Measurements from ENCODE around the gene ACVRL1. TPM values are rescaled to one million over a fixed set of nuclear protein-coding genes. Genes with fewer than 3 reads are reported as not detected.
"Not testable (repeated sequence)": the region's sequence is repeated elsewhere in the genome, so short reads cannot be mapped to it uniquely, and the experiment has no call there.

ACVRL1 gene
- total RNA-seq, 3 donors from 2014 or later (not counting 1 experiment from before 2014, with no cell fraction given) = 0.57 TPM; not detected in 2

DNA sequence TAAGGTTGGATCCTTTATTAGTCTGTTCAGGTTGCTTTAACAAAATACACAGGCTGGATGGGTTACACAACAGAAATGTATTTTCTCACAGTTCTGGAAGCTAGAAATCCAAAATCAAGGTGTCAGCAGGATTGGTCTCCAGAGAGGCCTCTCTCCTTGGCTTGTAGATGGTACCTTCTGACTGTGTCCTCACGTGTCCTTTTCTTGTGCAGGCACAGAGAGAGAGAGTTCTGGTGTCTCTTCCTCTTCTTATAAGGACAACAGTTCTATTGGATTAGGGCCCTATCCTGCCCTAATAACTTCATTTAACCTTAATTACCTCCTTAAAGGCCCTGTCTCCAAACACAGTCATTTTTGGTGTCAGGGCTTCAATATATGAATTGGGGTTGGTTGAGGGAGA lies 24.0 kb upstream of the ACVRL1 start:
- Mint-ChIP-seq H3K36me3 (no peaks in the 10 kb centered on the region), H3K9me3 (no peaks in the 10 kb centered on the region), H3K4me1 (peaks cover 11 to 13% of the 10 kb centered on the region in 2 donors), H3K4me3 (no peak overlapping the region), H3K27ac (no peak overlapping the region), H3K27me3 (ENCODE audit: low read depth in 2 of 2) (peaks cover 0 to 4% of the 10 kb centered on the region in 2 donors)
- no peaks in the 10 kb centered on the region for H3K36me3 ChIP-seq (ENCODE audit: control insufficient read depth, insufficient read depth, low read length)
- 83% methylated on average over 1 of the region's 1 CpG for WGBS (ENCODE audit: insufficient coverage)
- intact Hi-C loops (cut with micrococcal nuclease) = no loop called here
- no peak overlapping the region for H3K4me3 ChIP-seq (ENCODE audit: low read length)
- no peak overlapping the region for H3K27ac ChIP-seq (ENCODE audit: low read length)
- TF ChIP-seq, protein P1, sequence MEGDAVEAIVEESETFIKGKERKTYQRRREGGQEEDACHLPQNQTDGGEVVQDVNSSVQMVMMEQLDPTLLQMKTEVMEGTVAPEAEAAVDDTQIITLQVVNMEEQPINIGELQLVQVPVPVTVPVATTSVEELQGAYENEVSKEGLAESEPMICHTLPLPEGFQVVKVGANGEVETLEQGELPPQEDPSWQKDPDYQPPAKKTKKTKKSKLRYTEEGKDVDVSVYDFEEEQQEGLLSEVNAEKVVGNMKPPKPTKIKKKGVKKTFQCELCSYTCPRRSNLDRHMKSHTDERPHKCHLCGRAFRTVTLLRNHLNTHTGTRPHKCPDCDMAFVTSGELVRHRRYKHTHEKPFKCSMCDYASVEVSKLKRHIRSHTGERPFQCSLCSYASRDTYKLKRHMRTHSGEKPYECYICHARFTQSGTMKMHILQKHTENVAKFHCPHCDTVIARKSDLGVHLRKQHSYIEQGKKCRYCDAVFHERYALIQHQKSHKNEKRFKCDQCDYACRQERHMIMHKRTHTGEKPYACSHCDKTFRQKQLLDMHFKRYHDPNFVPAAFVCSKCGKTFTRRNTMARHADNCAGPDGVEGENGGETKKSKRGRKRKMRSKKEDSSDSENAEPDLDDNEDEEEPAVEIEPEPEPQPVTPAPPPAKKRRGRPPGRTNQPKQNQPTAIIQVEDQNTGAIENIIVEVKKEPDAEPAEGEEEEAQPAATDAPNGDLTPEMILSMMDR (IDR thresholded peaks at IDR 0.05) = no peak
- peaks cover 12% of the 10 kb centered on the region for H3K4me1 ChIP-seq (ENCODE audit: control insufficient read depth, insufficient read depth, low read length)
- H3K9me3 ChIP-seq (ENCODE audit: control insufficient read depth, insufficient read depth, low read length) = no peaks in the 10 kb centered on the region
- no peak for ATAC-seq
- no peak for DNase-seq
- H3K27me3 ChIP-seq (ENCODE audit: control insufficient read depth, insufficient read depth, low read length) = no peaks in the 10 kb centered on the region

DNA sequence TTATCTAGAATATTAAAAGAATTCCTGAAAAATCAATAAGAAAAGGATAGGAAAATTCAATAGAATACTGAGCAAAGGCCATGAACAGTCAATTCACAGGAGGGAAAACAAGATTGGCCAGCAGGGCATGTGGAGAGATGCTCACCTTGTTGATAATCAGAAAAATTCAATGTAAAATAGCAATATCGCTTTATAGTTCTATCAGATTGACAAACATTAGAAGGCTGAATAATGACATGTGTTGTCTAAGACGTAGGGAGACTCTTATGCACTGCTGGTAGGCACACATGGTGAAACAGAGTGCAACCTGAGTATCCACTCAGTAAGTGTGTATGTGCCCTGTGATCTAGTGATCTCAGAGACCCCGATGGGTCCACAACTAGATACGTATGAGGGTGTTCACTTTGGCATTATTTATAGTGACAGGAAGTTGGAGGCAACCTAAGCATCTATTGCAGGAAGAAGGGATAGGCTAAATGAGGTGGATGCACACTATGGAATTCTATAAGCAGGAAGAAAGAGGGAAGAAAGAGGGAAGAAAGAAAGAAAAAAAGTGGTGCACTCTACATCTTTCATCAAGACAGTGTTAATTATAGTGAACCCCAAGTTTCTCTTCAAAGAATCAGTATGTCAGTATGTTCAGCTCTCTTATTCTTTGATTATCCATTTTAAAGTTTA lies 23.2 kb upstream of the ACVRL1 start:
- DNase-seq = no peak
- TF ChIP-seq, protein P1 (IDR thresholded peaks at IDR 0.05) = no peak
- Mint-ChIP-seq H3K9me3 (no peaks in the 10 kb centered on the region), H3K4me1 (peaks cover 11 to 13% of the 10 kb centered on the region in 2 donors), H3K4me3 (no peak overlapping the region), H3K27me3 (ENCODE audit: low read depth in 2 of 2) (peaks cover 0 to 4% of the 10 kb centered on the region in 2 donors), H3K36me3 (no peaks in the 10 kb centered on the region), H3K27ac (no peak overlapping the region)
- WGBS (ENCODE audit: insufficient coverage) = 90% methylated on average over 4 of the region's 4 CpGs
- Histone ChIP-seq H3K36me3 (ENCODE audit: control insufficient read depth, insufficient read depth, low read length) (no peaks in the 10 kb centered on the region), H3K4me3 (ENCODE audit: low read length) (no peak overlapping the region), H3K27me3 (ENCODE audit: control insufficient read depth, insufficient read depth, low read length) (no peaks in the 10 kb centered on the region), H3K27ac (ENCODE audit: low read length) (no peak overlapping the region), H3K9me3 (ENCODE audit: control insufficient read depth, insufficient read depth, low read length) (no peaks in the 10 kb centered on the region), H3K4me1 (ENCODE audit: control insufficient read depth, insufficient read depth, low read length) (peaks cover 12% of the 10 kb centered on the region)
- no peak for ATAC-seq
- intact Hi-C loops (cut with micrococcal nuclease) = no loop called here

DNA sequence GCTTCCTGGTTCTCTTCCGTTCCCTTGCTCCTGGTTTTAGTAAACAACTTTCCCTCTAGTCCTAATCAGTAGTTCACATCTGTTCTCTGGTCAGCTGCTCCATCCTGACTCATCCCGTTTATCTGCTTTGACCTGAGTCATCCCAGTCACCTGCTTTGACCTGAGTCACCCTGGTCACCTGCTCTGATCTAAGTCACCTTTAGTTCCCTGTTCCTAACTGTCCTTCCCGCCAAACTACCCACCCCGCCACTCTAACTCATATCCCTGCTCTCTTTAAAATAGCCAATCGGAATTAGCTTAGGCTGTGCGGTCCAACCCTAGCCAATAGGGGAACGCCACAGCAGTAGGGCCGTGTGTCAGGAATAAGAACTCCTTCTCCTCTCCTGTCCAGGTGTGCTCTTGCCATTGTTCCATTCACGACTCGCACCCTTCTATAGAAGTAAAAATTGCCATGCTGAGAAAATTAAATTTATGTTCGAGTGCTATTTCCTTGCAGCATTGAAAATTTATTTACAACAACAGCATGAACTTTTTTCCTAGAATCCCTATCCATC lies 22.6 kb upstream of the ACVRL1 start:
- no peak overlapping the region for H3K27ac ChIP-seq (ENCODE audit: low read length)
- Mint-ChIP-seq H3K36me3 (no peaks in the 10 kb centered on the region), H3K9me3 (no peaks in the 10 kb centered on the region), H3K27me3 (ENCODE audit: low read depth in 2 of 2) (peaks cover 0 to 4% of the 10 kb centered on the region in 2 donors), H3K4me3 (no peak overlapping the region), H3K4me1 (peaks cover 11 to 13% of the 10 kb centered on the region in 2 donors), H3K27ac (peak overlapping the region in 1 of 2 donors; percentile 77)
- no peaks in the 10 kb centered on the region for H3K36me3 ChIP-seq (ENCODE audit: control insufficient read depth, insufficient read depth, low read length)
- no peak overlapping the region for H3K4me3 ChIP-seq (ENCODE audit: low read length)
- TF ChIP-seq, protein P1 (IDR thresholded peaks at IDR 0.05) = no peak
- intact Hi-C loops (cut with micrococcal nuclease) = no loop called here
- no peak for ATAC-seq
- H3K4me1 ChIP-seq (ENCODE audit: control insufficient read depth, insufficient read depth, low read length) = peaks cover 12% of the 10 kb centered on the region
- no peaks in the 10 kb centered on the region for H3K27me3 ChIP-seq (ENCODE audit: control insufficient read depth, insufficient read depth, low read length)
- H3K9me3 ChIP-seq (ENCODE audit: control insufficient read depth, insufficient read depth, low read length) = no peaks in the 10 kb centered on the region
- DNase-seq = no peak
- 91% methylated on average over 11 of the region's 11 CpGs for WGBS (ENCODE audit: insufficient coverage)

DNA sequence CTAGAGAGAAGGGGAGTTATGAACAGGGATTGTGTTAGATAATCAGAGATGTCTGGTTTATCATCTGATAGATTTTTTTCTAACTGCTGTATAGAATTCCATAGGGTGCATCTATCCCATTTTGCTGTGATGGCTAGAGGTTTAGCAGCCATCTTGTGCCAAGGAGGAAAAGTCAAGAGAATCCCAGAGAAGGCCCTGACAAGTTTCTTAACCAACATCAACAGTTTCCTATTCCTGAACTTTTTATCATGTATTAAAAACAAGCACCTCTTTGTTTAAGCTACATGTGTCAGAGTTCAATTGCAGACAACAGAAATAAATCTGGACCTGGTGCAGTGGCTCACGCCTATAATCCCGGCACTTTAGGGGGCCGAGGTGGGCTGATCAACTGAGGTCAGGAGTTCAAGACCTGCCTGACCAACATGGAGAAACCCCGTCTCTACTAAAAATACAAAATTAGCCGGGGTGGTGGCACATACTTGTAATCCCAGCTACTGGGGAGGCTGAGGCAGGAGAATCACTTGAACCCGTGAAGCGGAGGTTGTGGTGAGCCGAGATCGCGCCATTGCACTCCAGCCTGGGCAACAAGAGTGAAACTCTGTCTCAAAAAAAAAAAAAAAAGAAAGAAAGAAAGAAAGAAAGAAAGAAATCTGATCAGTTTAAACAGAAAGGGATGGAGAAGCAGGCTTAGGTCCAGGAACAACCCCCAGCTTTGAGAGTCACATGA lies 21.8 kb upstream of the ACVRL1 start:
- 93% methylated on average over 10 of the region's 10 CpGs for WGBS (ENCODE audit: insufficient coverage)
- ATAC-seq; H3K36me3 ChIP-seq (ENCODE audit: control insufficient read depth, insufficient read depth, low read length); DNase-seq; H3K27ac ChIP-seq (ENCODE audit: low read length); H3K27me3 Mint-ChIP-seq (ENCODE audit: low read depth in 2 of 2); H3K36me3 Mint-ChIP-seq; intact Hi-C loops (cut with micrococcal nuclease); H3K4me3 ChIP-seq (ENCODE audit: low read length); H3K27me3 ChIP-seq (ENCODE audit: control insufficient read depth, insufficient read depth, low read length); H3K9me3 Mint-ChIP-seq; H3K9me3 ChIP-seq (ENCODE audit: control insufficient read depth, insufficient read depth, low read length): not testable (repeated sequence)
- Mint-ChIP-seq H3K4me3 (peak overlapping the region; percentile 70), H3K4me1 (peaks cover 11 to 13% of the 10 kb centered on the region in 2 donors), H3K27ac (peak overlapping the region; percentile 77 to 78)
- H3K4me1 ChIP-seq (ENCODE audit: control insufficient read depth, insufficient read depth, low read length) = peaks cover 12% of the 10 kb centered on the region
